DND-41 (cell line): Measurements from ENCODE around the gene GFPT1.

Experiments
- CTCF ChIP-seq: IDR thresholded peaks from 2 replicates; pipeline ENCODE4 v1.5.1; 2012; ENCODE audit warnings: borderline replicate concordance, low read length, moderate library complexity, mild to moderate bottlenecking; ENCODE audit not compliant: poor library complexity, severe bottlenecking; ENCODE audit errors: extremely low read depth
- EZH2 ChIP-seq: IDR thresholded peaks from 3 replicates; pipeline ENCODE4 v1.6.1; 2012; ENCODE audit warnings: borderline replicate concordance, low read depth, mild to moderate bottlenecking, moderate library complexity, low read length, inconsistent platforms; ENCODE audit not compliant: severe bottlenecking

- no peak for TF ChIP-seq CTCF
- TF ChIP-seq EZH2 = no peak
Measured at GRCh38 chr2:69296421-69296820, 90.6 kb downstream of the GFPT1 start.
